ENCODE results near the gene ATG4D. TPM values are rescaled to one million over a fixed set of nuclear protein-coding genes. Genes with fewer than 3 reads are reported as not detected.
A peak's percentile ranks its signal among the peaks of the same experiment; 100 is the strongest.

ATG4D gene
- total RNA-seq, 3 donors from 2014 or later = 63.0 to 119 (median 93.5) TPM

GRCh38 chr19:10565028-10565566 lies 21.4 kb downstream of the ATG4D start:
- intact Hi-C loops (cut with DNase I, micrococcal nuclease) = no loop called here
- Histone ChIP-seq H3K4me1 (ENCODE audit: low read depth) (peaks cover 34% of the 10 kb centered on the region), H3K36me3 (ENCODE audit: low read depth) (no peaks in the 10 kb centered on the region), H3K4me3 (peak overlapping the region; percentile 75), H3K9me3 (no peaks in the 10 kb centered on the region)
- ATAC-seq = peak; percentile 11
- no peak for TF ChIP-seq CTCF (IDR thresholded peaks at IDR 0.05)
- DNase-seq = peak in 2 of 3 donors; percentile 51 to 77

- H3K9me3 ChIP-seq = no peaks in the 10 kb centered on the region
- H3K4me3 ChIP-seq = peak within 1 kb of the TSS; percentile 75
- intact Hi-C loops (cut with DNase I, micrococcal nuclease) = no loop called here
- DNase-seq (peak; percentile 99 to 100 (median 99)), ATAC-seq (peak; percentile 79)
- H3K4me1 ChIP-seq (ENCODE audit: low read depth) = peaks cover 34% of the 10 kb centered on the region
- TF ChIP-seq CTCF (IDR thresholded peaks at IDR 0.05) = peak; percentile 17
- no peaks in the 10 kb centered on the region for H3K36me3 ChIP-seq (ENCODE audit: low read depth)
Measured at GRCh38 chr19:10565567-10566407, 22.1 kb downstream of the ATG4D start, which contains the start of gene KRI1. TSS of gene KRI1 (minus strand) at chr19:10566010. CDS start at chr19:10565999, 11 bp downstream.

- ATAC-seq (no peak), DNase-seq (no peak)
- Histone ChIP-seq H3K4me1 (ENCODE audit: low read depth) (peaks cover 34% of the 10 kb centered on the region), H3K36me3 (ENCODE audit: low read depth) (no peaks in the 10 kb centered on the region), H3K9me3 (no peaks in the 10 kb centered on the region), H3K4me3 (no peak overlapping the region)
- intact Hi-C loops (cut with DNase I, micrococcal nuclease) = no loop called here
- no peak for TF ChIP-seq CTCF (IDR thresholded peaks at IDR 0.05)
Measured at GRCh38 chr19:10566408-10566657, 22.6 kb downstream of the ATG4D start.

GRCh38 chr19:10566658-10567410 lies 23.1 kb downstream of the ATG4D start:
- H3K9me3 ChIP-seq = no peaks in the 10 kb centered on the region
- DNase-seq = peak; percentile 43 to 77 (median 52)
- H3K36me3 ChIP-seq (ENCODE audit: low read depth) = no peaks in the 10 kb centered on the region
- H3K4me1 ChIP-seq (ENCODE audit: low read depth) = peaks cover 34% of the 10 kb centered on the region
- no peak overlapping the region for H3K4me3 ChIP-seq
- intact Hi-C loops (cut with DNase I, micrococcal nuclease) = no loop called here
- TF ChIP-seq CTCF (IDR thresholded peaks at IDR 0.05) = no peak
- no peak for ATAC-seq

GRCh38 chr19:10567656-10568055 lies 24.0 kb downstream of the ATG4D start:
- H3K9me3 ChIP-seq = no peaks in the 10 kb centered on the region
- DNase-seq (no peak), ATAC-seq (no peak)
- TF ChIP-seq CTCF (IDR thresholded peaks at IDR 0.05) = no peak
- H3K36me3 ChIP-seq (ENCODE audit: low read depth) = no peaks in the 10 kb centered on the region
- intact Hi-C loops (cut with DNase I, micrococcal nuclease) = no loop called here
- H3K4me3 ChIP-seq = no peak overlapping the region
- H3K4me1 ChIP-seq (ENCODE audit: low read depth) = peaks cover 36% of the 10 kb centered on the region

Measured in mucosa of descending colon (tissue), 3 donors.